Measurements from ENCODE around the gene TBC1D10A.

DNA sequence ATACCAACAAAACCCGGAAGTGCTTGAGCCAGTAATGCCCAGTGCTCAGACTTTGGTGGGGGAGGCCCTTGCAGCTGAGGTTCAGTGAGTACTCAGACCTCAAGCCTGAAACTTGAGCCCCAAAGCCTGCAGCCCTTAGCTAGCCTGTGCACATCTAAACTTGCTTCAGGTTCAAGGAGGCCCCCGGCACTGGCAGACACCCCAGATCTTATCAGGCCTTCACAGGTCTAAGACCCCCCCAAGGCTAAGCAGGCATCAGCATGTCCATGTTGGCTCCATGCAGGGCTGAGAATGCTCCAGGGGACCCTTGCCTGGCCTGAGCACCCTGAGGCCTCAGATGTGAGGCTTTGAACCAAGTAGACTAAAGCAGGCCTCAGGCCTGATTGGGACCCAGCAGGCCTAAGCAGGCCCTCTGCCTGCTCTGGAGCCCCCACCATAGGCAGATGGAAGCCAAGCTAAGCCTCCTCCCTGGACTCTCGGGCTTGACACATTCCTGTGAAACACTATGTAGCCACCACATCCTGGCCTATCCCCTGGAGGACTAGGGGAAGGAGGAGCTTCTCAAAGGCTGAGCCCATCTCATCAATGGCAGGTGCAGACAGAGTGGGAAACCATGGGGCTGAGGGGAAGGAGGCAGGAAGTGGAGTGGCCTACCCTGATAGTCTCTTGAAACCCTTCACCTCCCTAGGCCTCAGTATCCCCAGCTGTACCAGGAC lies 36.2 kb downstream of the TBC1D10A start:
- TF ChIP-seq, protein P1, sequence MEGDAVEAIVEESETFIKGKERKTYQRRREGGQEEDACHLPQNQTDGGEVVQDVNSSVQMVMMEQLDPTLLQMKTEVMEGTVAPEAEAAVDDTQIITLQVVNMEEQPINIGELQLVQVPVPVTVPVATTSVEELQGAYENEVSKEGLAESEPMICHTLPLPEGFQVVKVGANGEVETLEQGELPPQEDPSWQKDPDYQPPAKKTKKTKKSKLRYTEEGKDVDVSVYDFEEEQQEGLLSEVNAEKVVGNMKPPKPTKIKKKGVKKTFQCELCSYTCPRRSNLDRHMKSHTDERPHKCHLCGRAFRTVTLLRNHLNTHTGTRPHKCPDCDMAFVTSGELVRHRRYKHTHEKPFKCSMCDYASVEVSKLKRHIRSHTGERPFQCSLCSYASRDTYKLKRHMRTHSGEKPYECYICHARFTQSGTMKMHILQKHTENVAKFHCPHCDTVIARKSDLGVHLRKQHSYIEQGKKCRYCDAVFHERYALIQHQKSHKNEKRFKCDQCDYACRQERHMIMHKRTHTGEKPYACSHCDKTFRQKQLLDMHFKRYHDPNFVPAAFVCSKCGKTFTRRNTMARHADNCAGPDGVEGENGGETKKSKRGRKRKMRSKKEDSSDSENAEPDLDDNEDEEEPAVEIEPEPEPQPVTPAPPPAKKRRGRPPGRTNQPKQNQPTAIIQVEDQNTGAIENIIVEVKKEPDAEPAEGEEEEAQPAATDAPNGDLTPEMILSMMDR (IDR thresholded peaks at IDR 0.05 in 2 of 3, conservative IDR thresholded peaks at IDR 0.05 in 1 of 3; ENCODE audit: borderline replicate concordance in 1 of 3, insufficient read depth in 1 of 3, low read depth in 2 of 3, low read length in 2 of 3): no peak
- TF ChIP-seq, protein P2, sequence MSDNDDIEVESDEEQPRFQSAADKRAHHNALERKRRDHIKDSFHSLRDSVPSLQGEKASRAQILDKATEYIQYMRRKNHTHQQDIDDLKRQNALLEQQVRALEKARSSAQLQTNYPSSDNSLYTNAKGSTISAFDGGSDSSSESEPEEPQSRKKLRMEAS (IDR thresholded peaks at IDR 0.05): no peak
- TF ChIP-seq EZH2phosphoT487 (IDR thresholded peaks at IDR 0.05; ENCODE audit: borderline replicate concordance) (no peak), CEBPB (IDR thresholded peaks at IDR 0.05; ENCODE audit: low read depth) (no peak), POLR2A (IDR thresholded peaks at IDR 0.05; ENCODE audit: borderline replicate concordance, extremely low read depth, insufficient read depth, insufficient read length) (no peak), POLR2AphosphoS5 (IDR thresholded peaks at IDR 0.05; ENCODE audit: low read depth, low read length) (no peak; the same call in 1 of the 2 replicates), FOSL1 (IDR thresholded peaks at IDR 0.05; ENCODE audit: low read depth) (no peak), YY1 (IDR thresholded peaks at IDR 0.05; ENCODE audit: extremely low read depth, insufficient replicate concordance, low read depth, low read length) (no peak), ZFX (IDR thresholded peaks at IDR 0.05) (no peak), EZH2 (IDR thresholded peaks at IDR 0.05) (no peak), RAD21 (IDR thresholded peaks at IDR 0.05; ENCODE audit: low read depth) (no peak)
- TF ChIP-seq, protein P3, sequence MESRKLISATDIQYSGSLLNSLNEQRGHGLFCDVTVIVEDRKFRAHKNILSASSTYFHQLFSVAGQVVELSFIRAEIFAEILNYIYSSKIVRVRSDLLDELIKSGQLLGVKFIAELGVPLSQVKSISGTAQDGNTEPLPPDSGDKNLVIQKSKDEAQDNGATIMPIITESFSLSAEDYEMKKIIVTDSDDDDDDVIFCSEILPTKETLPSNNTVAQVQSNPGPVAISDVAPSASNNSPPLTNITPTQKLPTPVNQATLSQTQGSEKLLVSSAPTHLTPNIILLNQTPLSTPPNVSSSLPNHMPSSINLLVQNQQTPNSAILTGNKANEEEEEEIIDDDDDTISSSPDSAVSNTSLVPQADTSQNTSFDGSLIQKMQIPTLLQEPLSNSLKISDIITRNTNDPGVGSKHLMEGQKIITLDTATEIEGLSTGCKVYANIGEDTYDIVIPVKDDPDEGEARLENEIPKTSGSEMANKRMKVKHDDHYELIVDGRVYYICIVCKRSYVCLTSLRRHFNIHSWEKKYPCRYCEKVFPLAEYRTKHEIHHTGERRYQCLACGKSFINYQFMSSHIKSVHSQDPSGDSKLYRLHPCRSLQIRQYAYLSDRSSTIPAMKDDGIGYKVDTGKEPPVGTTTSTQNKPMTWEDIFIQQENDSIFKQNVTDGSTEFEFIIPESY (IDR thresholded peaks at IDR 0.05; ENCODE audit: extremely low read depth, insufficient replicate concordance, low read length): no peak
- TF ChIP-seq, protein P4, sequence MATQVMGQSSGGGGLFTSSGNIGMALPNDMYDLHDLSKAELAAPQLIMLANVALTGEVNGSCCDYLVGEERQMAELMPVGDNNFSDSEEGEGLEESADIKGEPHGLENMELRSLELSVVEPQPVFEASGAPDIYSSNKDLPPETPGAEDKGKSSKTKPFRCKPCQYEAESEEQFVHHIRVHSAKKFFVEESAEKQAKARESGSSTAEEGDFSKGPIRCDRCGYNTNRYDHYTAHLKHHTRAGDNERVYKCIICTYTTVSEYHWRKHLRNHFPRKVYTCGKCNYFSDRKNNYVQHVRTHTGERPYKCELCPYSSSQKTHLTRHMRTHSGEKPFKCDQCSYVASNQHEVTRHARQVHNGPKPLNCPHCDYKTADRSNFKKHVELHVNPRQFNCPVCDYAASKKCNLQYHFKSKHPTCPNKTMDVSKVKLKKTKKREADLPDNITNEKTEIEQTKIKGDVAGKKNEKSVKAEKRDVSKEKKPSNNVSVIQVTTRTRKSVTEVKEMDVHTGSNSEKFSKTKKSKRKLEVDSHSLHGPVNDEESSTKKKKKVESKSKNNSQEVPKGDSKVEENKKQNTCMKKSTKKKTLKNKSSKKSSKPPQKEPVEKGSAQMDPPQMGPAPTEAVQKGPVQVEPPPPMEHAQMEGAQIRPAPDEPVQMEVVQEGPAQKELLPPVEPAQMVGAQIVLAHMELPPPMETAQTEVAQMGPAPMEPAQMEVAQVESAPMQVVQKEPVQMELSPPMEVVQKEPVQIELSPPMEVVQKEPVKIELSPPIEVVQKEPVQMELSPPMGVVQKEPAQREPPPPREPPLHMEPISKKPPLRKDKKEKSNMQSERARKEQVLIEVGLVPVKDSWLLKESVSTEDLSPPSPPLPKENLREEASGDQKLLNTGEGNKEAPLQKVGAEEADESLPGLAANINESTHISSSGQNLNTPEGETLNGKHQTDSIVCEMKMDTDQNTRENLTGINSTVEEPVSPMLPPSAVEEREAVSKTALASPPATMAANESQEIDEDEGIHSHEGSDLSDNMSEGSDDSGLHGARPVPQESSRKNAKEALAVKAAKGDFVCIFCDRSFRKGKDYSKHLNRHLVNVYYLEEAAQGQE (IDR thresholded peaks at IDR 0.05; ENCODE audit: low read depth): no peak

All from HCT116 (cell line).